Transverse colon (tissue), 4 donors: ENCODE results near the gene MAP9.

Experiments
- CTCF ChIP-seq, 5 experiments: fragments of 200-600 bp in 3 of 5; fragments of 450-650 bp in 2 of 5; sonication (generic) in 3 of 5; IDR thresholded peaks; 1 replicate in 2 of 5; 2 replicates in 3 of 5; pipeline ENCODE4 v1.5.1; 2016 to 2017; ENCODE audit warnings: antibody characterized with exemption in 5 of 5, inconsistent platforms in 3 of 5, mild to moderate bottlenecking in 2 of 5, moderate library complexity in 1 of 5
- EP300 ChIP-seq: sonication (generic); formaldehyde crosslinking; IDR thresholded peaks from one replicate; pipeline ENCODE4 v1.6.1; 2017; ENCODE audit warnings: antibody characterized with exemption, low read depth
- POLR2AphosphoS5 ChIP-seq, 3 donors: sonication (generic); formaldehyde crosslinking; IDR thresholded peaks; one replicate each; pipeline ENCODE4 v1.6.1; 2016; ENCODE audit warnings: antibody characterized with exemption in 3 of 3

DNA sequence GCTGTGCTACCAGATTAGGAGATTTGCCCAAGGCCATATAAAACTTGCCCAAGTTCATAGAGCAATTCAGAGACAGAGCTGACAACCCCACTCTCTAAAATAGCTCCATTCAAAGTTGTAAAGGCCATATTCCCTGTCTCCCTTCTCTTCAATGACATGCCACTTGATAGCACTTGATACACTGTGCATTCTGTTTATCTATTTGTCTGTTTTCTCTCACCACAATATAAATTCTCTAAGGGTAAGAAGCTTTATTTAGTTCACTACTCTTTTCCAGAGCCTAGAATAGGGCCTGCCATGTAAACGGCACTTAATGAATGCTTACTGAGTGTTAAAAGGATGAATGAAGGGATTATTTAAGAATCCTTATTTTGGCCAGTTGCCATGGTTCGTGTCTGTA lies 24.1 kb upstream of the MAP9 start:
- TF ChIP-seq CTCF (IDR thresholded peaks at IDR 0.05) (no peak), POLR2AphosphoS5 (IDR thresholded peaks at IDR 0.05) (no peak), EP300 (no peak)
